Endodermal cell (in vitro differentiated cells): ENCODE results near the gene GALNT2. TPM values are rescaled to one million over a fixed set of nuclear protein-coding genes. Genes with fewer than 3 reads are reported as not detected.

ENCODE experiments used
- DNase-seq: peaks from one replicate; pipeline ENCODE4 v3.0.0-alpha.2; 2017
- H3K27ac ChIP-seq: 2 replicates; pipeline ENCODE4 v1.5.1; 2013; ENCODE audit warnings: mild to moderate bottlenecking, low read depth, low read length, moderate library complexity
- H3K27me3 ChIP-seq: 2 replicates; pipeline ENCODE4 v1.6.1; 2013; ENCODE audit warnings: mild to moderate bottlenecking, low read length, moderate library complexity; ENCODE audit not compliant: insufficient read depth, control insufficient read depth, poor library complexity, severe bottlenecking
- H3K36me3 ChIP-seq: 2 replicates; pipeline ENCODE4 v1.7.0; 2013; ENCODE audit warnings: mild to moderate bottlenecking, low read length, moderate library complexity; ENCODE audit not compliant: control insufficient read depth, insufficient read depth
- H3K4me1 ChIP-seq: one replicate; pipeline ENCODE4 v1.7.0; 2013; ENCODE audit warnings: low read length; ENCODE audit not compliant: control insufficient read depth, insufficient read depth
- H3K4me3 ChIP-seq: 2 replicates; pipeline ENCODE4 v1.5.1; 2013; ENCODE audit warnings: mild to moderate bottlenecking, low read length, moderate library complexity
- H3K9ac ChIP-seq: 2 replicates; pipeline ENCODE4 v1.6.1; 2013; ENCODE audit warnings: mild to moderate bottlenecking, low read length, moderate library complexity; ENCODE audit not compliant: poor library complexity, severe bottlenecking; ENCODE audit errors: extremely low read depth
- H3K9me3 ChIP-seq: 2 replicates; pipeline ENCODE4 v1.6.1; 2013; ENCODE audit warnings: mild to moderate bottlenecking, low read length, moderate library complexity; ENCODE audit not compliant: control insufficient read depth
- H3K27ac Mint-ChIP-seq: 2 replicates; pipeline ENCODE4 v1.8.0; 2020; ENCODE audit warnings: mixed read lengths
- H3K27me3 Mint-ChIP-seq: 2 replicates; pipeline ENCODE4 v1.8.0; 2021; ENCODE audit warnings: mild to moderate bottlenecking, mixed read lengths; ENCODE audit not compliant: insufficient read depth
- H3K36me3 Mint-ChIP-seq: 2 replicates; pipeline ENCODE4 v1.8.0; 2020; ENCODE audit warnings: low read depth, mixed read lengths
- H3K4me1 Mint-ChIP-seq: 2 replicates; pipeline ENCODE4 v1.8.0; 2020; ENCODE audit warnings: mixed read lengths
- H3K4me3 Mint-ChIP-seq: 2 replicates; pipeline ENCODE4 v1.8.0; 2020; ENCODE audit warnings: mild to moderate bottlenecking, moderate library complexity, mixed read lengths
- H3K9me3 Mint-ChIP-seq: 2 replicates; pipeline ENCODE4 v1.8.0; 2020; ENCODE audit warnings: mild to moderate bottlenecking, mixed read lengths
- CTCF ChIP-seq: fragments of 200-600 bp; sonication (generic); conservative IDR thresholded peaks from 2 replicates; pipeline ENCODE4 v1.5.0; 2021; ENCODE audit warnings: antibody characterized with exemption, mild to moderate bottlenecking
- WGBS, 2 experiments: methylation state at CpG; one replicate each; pipeline versions ENCODE4 v1.1.5 to v1.1.7; 2013; ENCODE audit warnings: missing lambda C conversion rate in 2 of 2, mixed read lengths in 1 of 2; ENCODE audit not compliant: insufficient coverage in 1 of 2, insufficient read length in 1 of 2; 5-methylcytosine and 5-hydroxymethylcytosine counted together
- total RNA-seq, 2 donors: library from RNA; stranded (reverse); fragmentation: NEBNext Ultra II Directional in 1 of 2; extraction: Animal tissue kit (Norgen Biotek cat#: 25700) in 1 of 2; gene quantifications; 2 replicates in 1 of 2; 3 replicates in 1 of 2; pipeline ENCODE4 v1.2.1, GENCODE V29; 2021

The GALNT2 gene
- total RNA-seq, 2 donors from 2014 or later = 41.6 to 63.5 TPM

DNA sequence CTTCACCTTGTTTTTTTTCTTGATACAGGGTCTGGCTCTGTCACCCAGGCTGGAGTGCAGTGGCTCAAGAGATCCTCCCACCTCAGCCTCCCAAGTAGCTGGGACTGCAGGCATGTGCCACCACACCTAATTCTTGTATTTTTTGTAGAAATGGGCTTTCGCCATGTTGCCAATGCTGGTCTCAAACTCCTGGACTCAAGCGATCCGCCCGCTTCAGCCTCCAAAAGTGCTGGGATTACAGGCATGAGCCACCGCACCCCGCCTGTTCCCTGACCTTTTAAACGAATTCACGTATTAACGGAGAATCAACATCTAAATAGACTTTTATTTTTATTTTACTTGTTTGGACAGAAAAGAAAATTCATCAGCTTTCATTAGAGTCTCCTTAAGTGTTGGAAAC is 254.3 kb downstream of the GALNT2 start:
- Mint-ChIP-seq H3K4me3 (no peak overlapping the region), H3K4me1 (no peaks in the 10 kb centered on the region), H3K27ac (no peak overlapping the region), H3K9me3 (no peaks in the 10 kb centered on the region), H3K27me3 (no peaks in the 10 kb centered on the region), H3K36me3 (peaks cover 3% of the 10 kb centered on the region)
- Histone ChIP-seq H3K27ac (no peak overlapping the region), H3K27me3 (no peaks in the 10 kb centered on the region), H3K9me3 (no peaks in the 10 kb centered on the region), H3K4me1 (no peaks in the 10 kb centered on the region), H3K4me3 (no peak overlapping the region), H3K9ac (no peak overlapping the region), H3K36me3 (no peaks in the 10 kb centered on the region)
- WGBS, 2 experiments = 88 to 91% methylated on average over 9 of the region's 9 CpGs
- no peak for TF ChIP-seq CTCF
- DNase-seq = no peak

GRCh38 chr1:230321741-230322420 is 254.8 kb downstream of the GALNT2 start:
- Histone ChIP-seq H3K9ac (no peak overlapping the region), H3K27me3 (no peaks in the 10 kb centered on the region), H3K9me3 (no peaks in the 10 kb centered on the region), H3K4me1 (no peaks in the 10 kb centered on the region), H3K27ac (no peak overlapping the region), H3K36me3 (no peaks in the 10 kb centered on the region), H3K4me3 (no peak overlapping the region)
- no peaks in the 10 kb centered on the region for H3K4me1 Mint-ChIP-seq
- H3K36me3 Mint-ChIP-seq = peaks cover 3% of the 10 kb centered on the region
- no peak for TF ChIP-seq CTCF
- no peaks in the 10 kb centered on the region for H3K9me3 Mint-ChIP-seq
- 92 to 97% methylated on average over 13 to 18 of the region's 18 CpGs for WGBS, 2 experiments
- no peak overlapping the region for H3K4me3 Mint-ChIP-seq
- no peak overlapping the region for H3K27ac Mint-ChIP-seq
- DNase-seq = no peak
- H3K27me3 Mint-ChIP-seq = no peaks in the 10 kb centered on the region

DNA sequence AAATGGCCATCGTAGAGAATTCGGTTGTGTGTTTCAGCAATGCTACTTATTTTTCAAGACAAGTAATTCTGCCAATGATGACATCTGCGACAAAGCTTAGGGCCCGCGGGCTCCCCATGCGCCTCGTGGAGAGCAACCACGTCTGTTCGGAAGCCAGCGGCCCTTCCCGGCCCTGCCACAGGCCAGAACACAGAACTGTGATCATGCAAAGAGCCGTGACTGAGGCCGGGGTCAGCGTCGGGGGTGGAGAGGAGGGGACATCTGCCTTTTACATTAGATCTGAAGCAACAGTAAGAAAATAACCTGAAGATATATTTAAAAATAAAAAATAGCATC is 255.4 kb downstream of the GALNT2 start:
- no peaks in the 10 kb centered on the region for H3K27me3 Mint-ChIP-seq
- no peaks in the 10 kb centered on the region for H3K9me3 Mint-ChIP-seq
- WGBS, 2 experiments = 92 to 97% methylated on average over 11 to 15 of the region's 15 CpGs
- no peak for TF ChIP-seq CTCF
- H3K36me3 Mint-ChIP-seq = peaks cover 3% of the 10 kb centered on the region
- no peaks in the 10 kb centered on the region for H3K27me3 ChIP-seq
- H3K4me3 Mint-ChIP-seq = no peak overlapping the region
- no peaks in the 10 kb centered on the region for H3K4me1 Mint-ChIP-seq
- no peak for DNase-seq
- H3K4me3 ChIP-seq = no peak overlapping the region
- no peaks in the 10 kb centered on the region for H3K9me3 ChIP-seq
- H3K9ac ChIP-seq = no peak overlapping the region
- no peak overlapping the region for H3K27ac Mint-ChIP-seq
- H3K36me3 ChIP-seq = no peaks in the 10 kb centered on the region
- no peaks in the 10 kb centered on the region for H3K4me1 ChIP-seq
- H3K27ac ChIP-seq = no peak overlapping the region
